H1 (cell line): ENCODE data around the gene SYTL2. TPM values are rescaled to one million over a fixed set of nuclear protein-coding genes. Genes with fewer than 3 reads are reported as not detected.

Experiments
- CTCF ChIA-PET: fragments of 300-600 bp; sonication (Branson Sonifier 250); formaldehyde crosslinking; loops from one replicate; lab custom pipeline; 2021; ENCODE audit not compliant: partially characterized antibody; lab: Charles Lee
- POLR2A ChIA-PET: fragments of 300-600 bp; sonication (Branson Sonifier 250); formaldehyde crosslinking; loops from one replicate; lab custom pipeline; 2021; ENCODE audit warnings: inconsistent platforms; ENCODE audit not compliant: partially characterized antibody; lab: Charles Lee
- DNase-seq, 2 experiments: peaks; one replicate each; pipeline versions ENCODE4 v3.0.0 to v3.0.0-alpha.2; 2010 to 2022; ENCODE audit warnings: low spot score in 2 of 2, low read depth in 1 of 2, mixed read lengths in 1 of 2
- FAIRE-seq: peaks from 2 replicates; lab custom pipeline; 2011; peaks lifted over from hg19 to GRCh38; lab: Jason Lieb, UNC
- H2AFZ ChIP-seq: 2 replicates; pipeline ENCODE4 v1.8.1; 2012; ENCODE audit warnings: low read length, inconsistent platforms
- H2AK5ac ChIP-seq: 2 replicates; pipeline ENCODE4 v1.6.1; 2013; ENCODE audit warnings: low read depth, low read length
- H2BK120ac ChIP-seq: replicated peaks from 2 replicates; pipeline ENCODE3; 2013; ENCODE audit warnings: low read depth, low read length, inconsistent platforms
- H2BK12ac ChIP-seq: 2 replicates; pipeline ENCODE4 v1.6.1; 2013; ENCODE audit warnings: low read depth, low read length
- H2BK15ac ChIP-seq: 2 replicates; pipeline ENCODE4 v1.6.1; 2013; ENCODE audit warnings: low read length
- H2BK20ac ChIP-seq: 2 replicates; pipeline ENCODE4 v1.6.1; 2013; ENCODE audit warnings: low read length
- H2BK5ac ChIP-seq: 2 replicates; pipeline ENCODE4 v1.6.1; 2013; ENCODE audit warnings: low read depth, low read length
- H3K14ac ChIP-seq: 2 replicates; pipeline ENCODE4 v1.6.1; 2013; ENCODE audit warnings: inconsistent platforms; ENCODE audit not compliant: insufficient read length
- H3K18ac ChIP-seq: 2 replicates; pipeline ENCODE4 v1.6.1; 2013; ENCODE audit warnings: low read length; ENCODE audit errors: extremely low read depth
- H3K23ac ChIP-seq: 2 replicates; pipeline ENCODE4 v1.6.1; 2013; ENCODE audit warnings: inconsistent platforms; ENCODE audit not compliant: insufficient read length
- H3K23me2 ChIP-seq: 2 replicates; pipeline ENCODE4 v1.6.1; 2013; ENCODE audit warnings: low read depth, low read length
- H3K27ac ChIP-seq: 2 replicates; pipeline ENCODE4 v1.6.1; 2011; ENCODE audit warnings: low read depth, low read length, inconsistent platforms
- H3K27me3 ChIP-seq, 4 experiments: replicated peaks in 1 of 4; 1 replicate in 1 of 4; 2 replicates in 3 of 4; pipeline versions ENCODE4 v1.6.1 to v1.8.1; 2011 to 2013; ENCODE audit warnings: low read length in 3 of 4, mild to moderate bottlenecking in 3 of 4, inconsistent platforms in 2 of 4, mixed read lengths in 2 of 4, moderate library complexity in 1 of 4; ENCODE audit not compliant: control insufficient read depth in 3 of 4, insufficient read depth in 3 of 4; ENCODE audit errors: extremely low read depth in 1 of 4
- H3K36me3 ChIP-seq, 4 experiments: 2 replicates each; pipeline versions ENCODE4 v1.6.1 to v1.8.1; 2011 to 2013; ENCODE audit warnings: mild to moderate bottlenecking in 4 of 4, low read length in 3 of 4, moderate library complexity in 2 of 4, control low read depth in 1 of 4, inconsistent platforms in 1 of 4; ENCODE audit not compliant: insufficient read depth in 4 of 4, control insufficient read depth in 2 of 4
- H3K4ac ChIP-seq: replicated peaks from 2 replicates; pipeline ENCODE3; 2013; ENCODE audit warnings: low read length, low read depth, mixed read lengths, inconsistent platforms; ENCODE audit not compliant: insufficient read length
- H3K4me1 ChIP-seq, 4 experiments: replicated peaks in 1 of 4; 1 replicate in 1 of 4; 2 replicates in 3 of 4; pipeline versions ENCODE4 v1.6.1 to v1.8.1; 2011 to 2013; ENCODE audit warnings: low read length in 3 of 4, inconsistent platforms in 2 of 4, mixed read lengths in 1 of 4; ENCODE audit not compliant: insufficient read depth in 4 of 4, control insufficient read depth in 3 of 4
- H3K4me2 ChIP-seq, 2 experiments: 2 replicates each; pipeline versions ENCODE4 v1.6.1 to v1.8.1; 2011 to 2013; ENCODE audit warnings: low read depth in 2 of 2, low read length in 2 of 2, control low read depth in 1 of 2, inconsistent platforms in 1 of 2, mild to moderate bottlenecking in 1 of 2; ENCODE audit not compliant: insufficient read depth in 1 of 2
- H3K4me3 ChIP-seq, 4 experiments: fragments of 200-600, 300-600 bp in 1 of 4; sonication (generic), shearing (Covaris generic), sonication (Bioruptor Twin) in 1 of 4; 2 replicates each; pipeline versions ENCODE4 v1.5.1 to v1.8.1; 2011 to 2016; ENCODE audit warnings: low read length in 4 of 4, low read depth in 3 of 4, control low read depth in 2 of 4, inconsistent platforms in 2 of 4, mild to moderate bottlenecking in 2 of 4, mixed read lengths in 1 of 4, moderate library complexity in 1 of 4; ENCODE audit not compliant: insufficient read depth in 2 of 4; ENCODE audit errors: extremely low read depth in 1 of 4
- H3K56ac ChIP-seq: replicated peaks from 2 replicates; pipeline ENCODE3; 2013; ENCODE audit warnings: low read depth, mild to moderate bottlenecking, mixed read lengths, low read length, inconsistent platforms; ENCODE audit not compliant: insufficient read length
- H3K79me1 ChIP-seq: 2 replicates; pipeline ENCODE4 v1.6.1; 2013; ENCODE audit warnings: low read depth, low read length, control low read depth
- H3K79me2 ChIP-seq, 2 experiments: 2 replicates each; pipeline versions ENCODE4 v1.6.1 to v1.8.1; 2012 to 2013; ENCODE audit warnings: low read length in 2 of 2, mild to moderate bottlenecking in 2 of 2, inconsistent platforms in 1 of 2; ENCODE audit not compliant: insufficient read depth in 2 of 2, control insufficient read depth in 1 of 2
- H3K9ac ChIP-seq, 4 experiments: replicated peaks in 1 of 4; 1 replicate in 1 of 4; 2 replicates in 3 of 4; pipeline versions ENCODE4 v1.6.1 to v1.8.1; 2011 to 2013; ENCODE audit warnings: low read depth in 3 of 4, low read length in 3 of 4, control low read depth in 2 of 4, mild to moderate bottlenecking in 2 of 4, moderate library complexity in 2 of 4, inconsistent platforms in 1 of 4; ENCODE audit errors: extremely low read depth in 1 of 4
- H3K9me3 ChIP-seq, 2 experiments: 2 replicates each; pipeline versions ENCODE4 v1.6.1 to v1.8.1; 2012 to 2013; ENCODE audit warnings: mild to moderate bottlenecking in 2 of 2, moderate library complexity in 2 of 2, control low read depth in 1 of 2, inconsistent platforms in 1 of 2, low read depth in 1 of 2, low read length in 1 of 2, mixed read lengths in 1 of 2; ENCODE audit not compliant: insufficient read depth in 2 of 2
- H4K20me1 ChIP-seq, 2 experiments: replicated peaks in 1 of 2; 2 replicates each; pipeline versions ENCODE3 to v1.8.1; 2011 to 2013; ENCODE audit warnings: inconsistent platforms in 2 of 2, low read length in 2 of 2, mild to moderate bottlenecking in 1 of 2; ENCODE audit not compliant: insufficient read depth in 2 of 2, control insufficient read depth in 1 of 2
- H4K5ac ChIP-seq: 2 replicates; pipeline ENCODE4 v1.6.1; 2013; ENCODE audit warnings: low read length, low read depth, mixed read lengths, inconsistent platforms; ENCODE audit not compliant: insufficient read length
- H4K8ac ChIP-seq: 2 replicates; pipeline ENCODE4 v1.8.0; 2013; ENCODE audit warnings: mild to moderate bottlenecking, moderate library complexity, low read length, inconsistent platforms; ENCODE audit not compliant: insufficient read depth; ENCODE audit errors: extremely low read depth
- H4K91ac ChIP-seq: replicated peaks from 2 replicates; pipeline ENCODE3; 2013; ENCODE audit warnings: low read length, mixed read lengths, inconsistent platforms; ENCODE audit not compliant: insufficient read length
- CHD2 ChIP-seq: IDR thresholded peaks from 2 replicates; pipeline ENCODE4 v1.6.1; 2012; ENCODE audit warnings: low read length, improper control_type of control experiment
- JUN ChIP-seq: IDR thresholded peaks from 2 replicates; pipeline ENCODE4 v1.6.1; 2011; ENCODE audit warnings: low read depth, mild to moderate bottlenecking, improper control_type of control experiment, low read length
- JUND ChIP-seq: IDR thresholded peaks from 2 replicates; pipeline ENCODE4 v1.6.1; 2011; ENCODE audit warnings: mild to moderate bottlenecking, improper control_type of control experiment, low read length
- NANOG ChIP-seq: IDR thresholded peaks from 2 replicates; pipeline ENCODE4 v1.6.1; 2011; ENCODE audit warnings: low read length, low read depth, mild to moderate bottlenecking, inconsistent platforms; ENCODE audit not compliant: insufficient read depth, poor library complexity, severe bottlenecking
- SP2 ChIP-seq: IDR thresholded peaks from 2 replicates; pipeline ENCODE4 v1.6.1; 2012; ENCODE audit warnings: mild to moderate bottlenecking, low read length, inconsistent platforms
- ZNF274 ChIP-seq: IDR thresholded peaks from 2 replicates; pipeline ENCODE4 v1.7.0; 2012; ENCODE audit warnings: low read length, borderline replicate concordance; ENCODE audit errors: extremely low read depth
- polyA plus RNA-seq, 7 experiments: library from polyadenylated mRNA; depleted of rRNA in 3 of 7; stranded (reverse) in 5 of 7; unstranded in 2 of 7; fragments of >200 nt in 5 of 7; fragments of 200-250 nt in 2 of 7; gene quantifications; 1 replicate in 5 of 7; 2 replicates in 1 of 7; 4 replicates in 1 of 7; pipeline versions ENCODE4 v1.2.1 to v1.2.3, GENCODE V29; 2011 to 2013; ENCODE audit warnings: missing spikeins in 2 of 7, mixed read lengths in 2 of 7
- total RNA-seq: library from RNA; stranded (reverse); fragmentation: NEBNext Ultra II Directional; extraction: Animal tissue kit (Norgen Biotek cat#: 25700); gene quantifications from 2 replicates; pipeline ENCODE4 v1.2.1, GENCODE V29; 2021

Gene SYTL2
- total and polyA plus RNA-seq, 2 of the 8 experiments (the other 6 are each of a cell fraction or from before 2014, with no cell fraction given) = 1.3 to 9.1 TPM

DNA sequence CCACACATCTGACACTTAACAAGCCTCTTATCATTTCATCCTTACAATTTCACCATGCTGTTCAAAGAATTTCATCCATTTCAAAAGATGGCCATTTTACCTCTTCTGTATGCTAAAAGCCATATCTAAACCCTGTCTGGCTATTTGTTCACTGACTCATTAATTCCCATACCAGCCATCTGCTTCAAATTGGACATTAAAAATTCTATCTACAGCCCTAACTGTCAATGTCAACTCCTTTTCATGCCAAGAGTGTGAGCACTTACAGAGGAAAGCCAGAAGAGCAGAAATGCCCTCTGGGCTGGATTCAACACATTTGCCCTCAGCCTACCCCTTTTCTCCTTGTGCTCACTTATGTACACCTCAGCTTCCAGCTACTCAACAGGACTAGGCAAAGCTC, 59.2 kb downstream of the SYTL2 start:
- no peaks in the 10 kb centered on the region for H3K9me3 ChIP-seq
- H4K5ac ChIP-seq = no peak overlapping the region
- H4K20me1 ChIP-seq = no peaks in the 10 kb centered on the region
- peaks cover 4 to 13% (median 8%) of the 10 kb centered on the region in 4 experiments; a peak in 6 of 7 replicates for H3K4me1 ChIP-seq
- no peaks in the 10 kb centered on the region for H3K27me3 ChIP-seq
- no peak overlapping the region for H2BK20ac ChIP-seq
- no peak overlapping the region for H3K9ac ChIP-seq
- no peak overlapping the region for H4K8ac ChIP-seq
- ChIA-PET POLR2A (no interaction called here), CTCF (no interaction called here)
- no peak overlapping the region for H2BK12ac ChIP-seq
- no peak overlapping the region for H3K4me2 ChIP-seq
- H3K14ac ChIP-seq = no peak overlapping the region
- no peak overlapping the region for H2BK5ac ChIP-seq
- H2BK15ac ChIP-seq = no peak overlapping the region
- H2BK120ac ChIP-seq = no peak overlapping the region
- H4K91ac ChIP-seq = no peak overlapping the region
- no peak overlapping the region for H3K18ac ChIP-seq
- H3K36me3 ChIP-seq = no peaks in the 10 kb centered on the region
- no peaks in the 10 kb centered on the region for H3K79me2 ChIP-seq
- no peak overlapping the region for H3K23ac ChIP-seq
- H3K56ac ChIP-seq = no peak overlapping the region
- no peaks in the 10 kb centered on the region; the same call in 1 of the 2 replicates for H3K79me1 ChIP-seq
- no peak overlapping the region for H3K27ac ChIP-seq
- H3K4ac ChIP-seq = no peak overlapping the region
- H3K23me2 ChIP-seq = no peaks in the 10 kb centered on the region
- FAIRE-seq = no peak
- H2AK5ac ChIP-seq = no peak overlapping the region
- H3K4me3 ChIP-seq = no peak overlapping the region
- H2AFZ ChIP-seq = no peak overlapping the region
- no peak for DNase-seq
- TF ChIP-seq ZNF274 = no peak
- TF ChIP-seq JUND = no peak
- no peak for TF ChIP-seq JUN
- TF ChIP-seq CHD2 = no peak
- TF ChIP-seq NANOG = no peak
- TF ChIP-seq SP2 = no peak
